ENCODE data around the gene CDC37L1. TPM values are rescaled to one million over a fixed set of nuclear protein-coding genes. Genes with fewer than 3 reads are reported as not detected.

CDC37L1 gene
- total and polyA plus RNA-seq, 9 of the 15 experiments (the other 6 are each of a cell fraction or from before 2014, with no cell fraction given), result 1.5 to 7.9 (median 6.0) TPM

- DNase-seq (ENCODE audit: extremely low read depth in 1 of 4, low spot score in 3 of 4) (peak; percentile 19 to 69 (median 34)), ATAC-seq (peak; percentile 86), FAIRE-seq (peak; percentile 70)
- Histone ChIP-seq H3K4me1 (replicated peaks in 1 of 2; ENCODE audit: control insufficient read depth in 2 of 2, insufficient read depth in 2 of 2, low read length in 2 of 2) (peaks cover 0 to 2% of the 10 kb centered on the region in 2 experiments; a peak in 2 of 5 replicates), H3K4me2 (ENCODE audit: insufficient read depth, low read length) (no peak overlapping the region; the same call in 1 of the 2 replicates), H3K27me3 (ENCODE audit: control insufficient read depth in 2 of 2, insufficient read depth in 2 of 2, low read length in 2 of 2) (no peaks in the 10 kb centered on the region), H3K27ac (ENCODE audit: extremely low read depth, low read depth, low read length) (no peak overlapping the region), H3K36me3 (ENCODE audit: control insufficient read depth, insufficient read depth, low read length) (no peaks in the 10 kb centered on the region), H2AFZ (ENCODE audit: low read depth, low read length) (0 out of 2 replicates have a peak overlapping the region, but pooled peaks have one; percentile 4), H4K20me1 (replicated peaks; ENCODE audit: control insufficient read depth, insufficient read depth, low read length) (no peaks in the 10 kb centered on the region), H3K9me1 (ENCODE audit: control insufficient read depth, insufficient read depth, low read length) (no peaks in the 10 kb centered on the region), H3K9ac (ENCODE audit: insufficient read depth in 1 of 2, low read depth in 2 of 2, low read length in 2 of 2) (no peak overlapping the region), H3K4me3 (no peak overlapping the region), H3K79me2 (ENCODE audit: control insufficient read depth, insufficient read depth, low read length) (no peaks in the 10 kb centered on the region), H3K9me3 (replicated peaks; ENCODE audit: control insufficient read depth, insufficient read depth, low read depth, low read length) (no peaks in the 10 kb centered on the region)
- intact Hi-C loops (cut with micrococcal nuclease) (loop anchor here (10.0 kb wide), 3 partner anchors 145 to 845 kb away; partner anchors contain the start of gene INSL6), in situ Hi-C loops (cut with MboI) (loop anchor here (10.0 kb wide), 3 partner anchors 235 to 845 kb away; partner anchors contain the start of gene JAK2)
- CTCF ChIA-PET (ENCODE audit: low intra/inter-chr PET ratio), result no interaction called here
- 10% methylated on average over 8 of the region's 8 CpGs for WGBS (ENCODE audit: insufficient coverage, low coverage, missing lambda C conversion rate)
- POLR2A ChIA-PET, result interaction anchor here (0.7 to 0.8 kb wide), 2 partner anchors 12 to 905 kb away, joined by 3 to 4 read pairs; no protein-coding TSS in a partner anchor
- no TSS peak for BruUV-seq (replicated peaks)
- 0 out of 2 replicates have a peak, but pooled peaks have one; percentile 30 for TF ChIP-seq CBFA2T3 (IDR thresholded peaks at IDR 0.05)
- TF ChIP-seq U2AF1 (optimal IDR thresholded peaks at IDR 0.05; ENCODE audit: low read depth, low read length), result no peak
- TF ChIP-seq ATF1 (CRISPR knock-in tag; IDR thresholded peaks at IDR 0.05), result no peak
- TF ChIP-seq ATF1 (tag; IDR thresholded peaks at IDR 0.05), result 0 out of 2 replicates have a peak, but pooled peaks have one; percentile 16
- TF ChIP-seq ZNF778 (CRISPR knock-in tag; IDR thresholded peaks at IDR 0.05), result no peak
- no peak for TF ChIP-seq RBBP5 (IDR thresholded peaks at IDR 0.05; ENCODE audit: borderline replicate concordance, insufficient read depth, low read length, poor library complexity, severe bottlenecking)
- TF ChIP-seq SMC3 (conservative IDR thresholded peaks at IDR 0.05; ENCODE audit: insufficient read depth, low read depth, low read length), result peak; percentile 36; the same call in 1 of the 2 replicates
- no peak for TF ChIP-seq DPF2 (IDR thresholded peaks at IDR 0.05)
- TF ChIP-seq CREM (IDR thresholded peaks at IDR 0.05; ENCODE audit: low read depth), result 0 out of 2 replicates have a peak, but pooled peaks have one; percentile 8
- TF ChIP-seq LCOR (CRISPR knock-in tag; IDR thresholded peaks at IDR 0.05), result no peak
- TF ChIP-seq REST (IDR thresholded peaks at IDR 0.05; ENCODE audit: borderline replicate concordance), result peak; percentile 53; the same call in 1 of the 2 replicates
- no peak for TF ChIP-seq REST (CRISPR knock-in tag; IDR thresholded peaks at IDR 0.05; ENCODE audit: low read depth)
These were observed 70.8 kb downstream of the CDC37L1 start for GRCh38 chr9:4750023-4750673.
